ENCODE measurements around the gene NSUN6. TPM values are rescaled to one million over a fixed set of nuclear protein-coding genes. Genes with fewer than 3 reads are reported as not detected.

Gene NSUN6
- polyA plus RNA-seq, 1 of the 3 experiments (the other 2 are of a cell fraction): 5.3 TPM

DNA sequence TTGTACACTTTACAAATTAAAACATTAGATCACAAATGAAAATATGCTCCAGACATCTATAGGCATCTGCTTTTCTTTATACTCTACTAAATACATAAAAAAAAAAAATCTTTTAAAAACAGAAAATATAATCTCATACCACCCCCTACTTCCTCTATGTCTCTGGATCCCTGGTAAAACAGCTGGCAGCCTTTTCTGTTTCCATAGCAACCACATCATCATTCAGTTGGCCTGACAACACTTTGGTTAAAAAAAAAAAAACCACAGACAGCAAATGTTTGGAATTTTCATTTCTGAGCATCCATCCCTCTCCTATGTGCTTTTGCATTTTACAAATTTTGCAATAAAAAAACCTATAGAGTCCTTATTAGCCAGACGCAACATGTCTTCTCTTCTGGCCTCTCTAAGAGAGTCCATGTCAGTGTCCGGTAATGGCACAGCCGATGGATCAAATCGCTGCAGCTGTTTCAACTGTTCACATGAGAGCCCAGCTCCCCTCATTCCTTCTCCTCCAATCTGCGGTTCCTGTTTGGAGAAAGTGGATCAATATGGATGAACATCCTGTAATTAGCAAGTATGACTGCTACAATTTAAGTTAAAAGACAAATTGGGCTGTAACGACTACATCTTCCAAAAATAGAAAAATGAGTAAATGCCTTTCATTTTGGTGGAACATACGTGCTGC lies 105.6 kb downstream of the NSUN6 start:
- no peak overlapping the region for H3K9ac ChIP-seq
- no peaks in the 10 kb centered on the region for H3K9me3 ChIP-seq
- no peak for TF ChIP-seq SIN3A (IDR thresholded peaks at IDR 0.05; ENCODE audit: borderline replicate concordance, low read depth, low read length)
- no peak for TF ChIP-seq RAD21 (IDR thresholded peaks at IDR 0.05; ENCODE audit: low read length)
- TF ChIP-seq, protein P1, sequence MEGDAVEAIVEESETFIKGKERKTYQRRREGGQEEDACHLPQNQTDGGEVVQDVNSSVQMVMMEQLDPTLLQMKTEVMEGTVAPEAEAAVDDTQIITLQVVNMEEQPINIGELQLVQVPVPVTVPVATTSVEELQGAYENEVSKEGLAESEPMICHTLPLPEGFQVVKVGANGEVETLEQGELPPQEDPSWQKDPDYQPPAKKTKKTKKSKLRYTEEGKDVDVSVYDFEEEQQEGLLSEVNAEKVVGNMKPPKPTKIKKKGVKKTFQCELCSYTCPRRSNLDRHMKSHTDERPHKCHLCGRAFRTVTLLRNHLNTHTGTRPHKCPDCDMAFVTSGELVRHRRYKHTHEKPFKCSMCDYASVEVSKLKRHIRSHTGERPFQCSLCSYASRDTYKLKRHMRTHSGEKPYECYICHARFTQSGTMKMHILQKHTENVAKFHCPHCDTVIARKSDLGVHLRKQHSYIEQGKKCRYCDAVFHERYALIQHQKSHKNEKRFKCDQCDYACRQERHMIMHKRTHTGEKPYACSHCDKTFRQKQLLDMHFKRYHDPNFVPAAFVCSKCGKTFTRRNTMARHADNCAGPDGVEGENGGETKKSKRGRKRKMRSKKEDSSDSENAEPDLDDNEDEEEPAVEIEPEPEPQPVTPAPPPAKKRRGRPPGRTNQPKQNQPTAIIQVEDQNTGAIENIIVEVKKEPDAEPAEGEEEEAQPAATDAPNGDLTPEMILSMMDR (IDR thresholded peaks at IDR 0.05): no peak
- TF ChIP-seq, protein P2, sequence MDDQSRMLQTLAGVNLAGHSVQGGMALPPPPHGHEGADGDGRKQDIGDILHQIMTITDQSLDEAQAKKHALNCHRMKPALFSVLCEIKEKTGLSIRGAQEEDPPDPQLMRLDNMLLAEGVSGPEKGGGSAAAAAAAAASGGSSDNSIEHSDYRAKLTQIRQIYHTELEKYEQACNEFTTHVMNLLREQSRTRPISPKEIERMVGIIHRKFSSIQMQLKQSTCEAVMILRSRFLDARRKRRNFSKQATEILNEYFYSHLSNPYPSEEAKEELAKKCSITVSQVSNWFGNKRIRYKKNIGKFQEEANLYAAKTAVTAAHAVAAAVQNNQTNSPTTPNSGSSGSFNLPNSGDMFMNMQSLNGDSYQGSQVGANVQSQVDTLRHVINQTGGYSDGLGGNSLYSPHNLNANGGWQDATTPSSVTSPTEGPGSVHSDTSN (IDR thresholded peaks at IDR 0.05): no peak
- TF ChIP-seq RFX5 (IDR thresholded peaks at IDR 0.05; ENCODE audit: low read length): peak; percentile 60; the same call in 1 of the 2 replicates
- no peaks in the 10 kb centered on the region for H3K9me2 ChIP-seq
- WGBS (ENCODE audit: low lambda C conversion rate): 95% methylated on average over 7 of the region's 7 CpGs
- no peak overlapping the region for H3K4me3 ChIP-seq (ENCODE audit: low read depth in 2 of 2, low read length in 1 of 2)
- peaks cover 3 to 19% of the 10 kb centered on the region in 2 experiments for H3K36me3 ChIP-seq (replicated peaks in 1 of 2; ENCODE audit: control insufficient read depth in 1 of 2, insufficient read depth in 2 of 2, low read length in 1 of 2)
- no peaks in the 10 kb centered on the region for H4K20me1 ChIP-seq (ENCODE audit: insufficient read depth)
- no peak overlapping the region for H3K27ac ChIP-seq (ENCODE audit: low read depth in 2 of 2, low read length in 1 of 2)
- no peak overlapping the region for H2AFZ ChIP-seq (ENCODE audit: low read depth)
- POLR2A ChIA-PET: no interaction called here
- CTCF ChIA-PET: no interaction called here
- DNase-seq: peak; percentile 40
- H3K4me2 ChIP-seq: no peak overlapping the region
- H3F3A ChIP-seq (replicated peaks; ENCODE audit: insufficient read depth): peaks cover 4% of the 10 kb centered on the region
- no peaks in the 10 kb centered on the region for H3K27me3 ChIP-seq (ENCODE audit: insufficient read depth)
- H3K4me1 ChIP-seq (ENCODE audit: control insufficient read depth in 1 of 2, insufficient read depth in 2 of 2, low read depth in 1 of 2, low read length in 1 of 2): peaks cover 0 to 2% of the 10 kb centered on the region in 2 experiments; a peak in 2 of 4 replicates
- no peaks in the 10 kb centered on the region for H3K79me2 ChIP-seq (ENCODE audit: insufficient read depth)

DNA sequence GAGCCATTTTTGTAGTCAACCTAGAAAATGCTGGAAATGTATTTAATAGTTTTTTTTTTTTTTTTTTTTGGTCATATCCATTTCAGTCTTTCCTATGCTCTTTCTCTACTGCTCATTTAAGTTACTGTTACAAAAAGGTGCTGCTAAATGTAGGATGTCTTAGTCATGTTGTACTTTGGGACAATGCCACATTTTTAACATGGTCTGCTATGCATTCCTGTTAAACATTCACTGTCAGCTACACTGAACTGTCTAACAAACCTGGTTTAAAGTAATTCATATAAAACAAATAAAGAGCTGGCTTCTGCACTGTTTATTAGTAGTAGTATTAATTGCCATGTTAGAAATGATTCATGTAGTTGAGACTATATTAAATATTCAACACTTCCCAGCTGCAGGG lies 108.6 kb downstream of the NSUN6 start:
- ChIA-PET POLR2A (no interaction called here), CTCF (interaction anchor here (0.9 to 1.3 kb wide), 3 partner anchors 9 to 58 kb away, joined by 3 read pairs; no protein-coding TSS in a partner anchor)
- no peaks in the 10 kb centered on the region for H3K79me2 ChIP-seq (ENCODE audit: insufficient read depth)
- TF ChIP-seq TCF12 (IDR thresholded peaks at IDR 0.05) (peak; percentile 14; the same call in 1 of the 2 replicates), GABPA (IDR thresholded peaks at IDR 0.05; ENCODE audit: low read depth) (no peak)
- no peak overlapping the region for H3K9ac ChIP-seq
- no peaks in the 10 kb centered on the region for H3K9me2 ChIP-seq
- H3F3A ChIP-seq (replicated peaks; ENCODE audit: insufficient read depth): peaks cover 4% of the 10 kb centered on the region
- no peaks in the 10 kb centered on the region for H4K20me1 ChIP-seq (ENCODE audit: insufficient read depth)
- no peak for DNase-seq
- peaks cover 7 to 41% of the 10 kb centered on the region in 2 experiments for H3K36me3 ChIP-seq (replicated peaks in 1 of 2; ENCODE audit: control insufficient read depth in 1 of 2, insufficient read depth in 2 of 2, low read length in 1 of 2)
- H3K4me1 ChIP-seq (ENCODE audit: control insufficient read depth in 1 of 2, insufficient read depth in 2 of 2, low read depth in 1 of 2, low read length in 1 of 2): peaks cover 0 to 2% of the 10 kb centered on the region in 2 experiments; a peak in 2 of 4 replicates
- no peak overlapping the region for H3K4me3 ChIP-seq (ENCODE audit: low read depth in 2 of 2, low read length in 1 of 2)
- H2AFZ ChIP-seq (ENCODE audit: low read depth): no peak overlapping the region
- H3K9me3 ChIP-seq: no peaks in the 10 kb centered on the region
- no peak overlapping the region for H3K4me2 ChIP-seq
- H3K27ac ChIP-seq (ENCODE audit: low read depth in 2 of 2, low read length in 1 of 2): no peak overlapping the region
- H3K27me3 ChIP-seq (ENCODE audit: insufficient read depth): no peaks in the 10 kb centered on the region

- Histone ChIP-seq H3K4me3 (ENCODE audit: low read depth in 2 of 2, low read length in 1 of 2) (no peak overlapping the region), H3K9me2 (no peaks in the 10 kb centered on the region), H3F3A (replicated peaks; ENCODE audit: insufficient read depth) (peaks cover 4% of the 10 kb centered on the region), H3K27ac (ENCODE audit: low read depth in 2 of 2, low read length in 1 of 2) (no peak overlapping the region), H3K79me2 (ENCODE audit: insufficient read depth) (no peaks in the 10 kb centered on the region), H3K4me2 (no peak overlapping the region), H2AFZ (ENCODE audit: low read depth) (no peak overlapping the region), H3K9ac (no peak overlapping the region), H4K20me1 (ENCODE audit: insufficient read depth) (no peaks in the 10 kb centered on the region), H3K4me1 (ENCODE audit: control insufficient read depth in 1 of 2, insufficient read depth in 2 of 2, low read depth in 1 of 2, low read length in 1 of 2) (no peaks in the 10 kb centered on the region; a peak in 1 of 4 replicates), H3K36me3 (replicated peaks in 1 of 2; ENCODE audit: control insufficient read depth in 1 of 2, insufficient read depth in 2 of 2, low read length in 1 of 2) (peaks cover 7 to 31% of the 10 kb centered on the region in 2 experiments), H3K27me3 (ENCODE audit: insufficient read depth) (no peaks in the 10 kb centered on the region), H3K9me3 (no peaks in the 10 kb centered on the region)
- ChIA-PET POLR2A (no interaction called here), CTCF (no interaction called here)
- TF ChIP-seq ELF1 (IDR thresholded peaks at IDR 0.05) (no peak), IRF3 (IDR thresholded peaks at IDR 0.05; ENCODE audit: low read depth, low read length) (no peak)
- no peak for DNase-seq
These were observed 111.2 kb downstream of the NSUN6 start for GRCh38 chr10:18540195-18540594.

Data from SK-N-SH (cell line).